C4-2B (cell line): ENCODE data around the gene DPYSL5.

Source experiments
- CTCF ChIP-seq: fragments of 450-650 bp; conservative IDR thresholded peaks from 2 replicates; pipeline ENCODE4 v1.5.1; 2017; ENCODE audit warnings: mild to moderate bottlenecking
- ZFX ChIP-seq: fragments of 450-650 bp; IDR thresholded peaks from 2 replicates; pipeline ENCODE4 v1.6.1; 2017

DNA sequence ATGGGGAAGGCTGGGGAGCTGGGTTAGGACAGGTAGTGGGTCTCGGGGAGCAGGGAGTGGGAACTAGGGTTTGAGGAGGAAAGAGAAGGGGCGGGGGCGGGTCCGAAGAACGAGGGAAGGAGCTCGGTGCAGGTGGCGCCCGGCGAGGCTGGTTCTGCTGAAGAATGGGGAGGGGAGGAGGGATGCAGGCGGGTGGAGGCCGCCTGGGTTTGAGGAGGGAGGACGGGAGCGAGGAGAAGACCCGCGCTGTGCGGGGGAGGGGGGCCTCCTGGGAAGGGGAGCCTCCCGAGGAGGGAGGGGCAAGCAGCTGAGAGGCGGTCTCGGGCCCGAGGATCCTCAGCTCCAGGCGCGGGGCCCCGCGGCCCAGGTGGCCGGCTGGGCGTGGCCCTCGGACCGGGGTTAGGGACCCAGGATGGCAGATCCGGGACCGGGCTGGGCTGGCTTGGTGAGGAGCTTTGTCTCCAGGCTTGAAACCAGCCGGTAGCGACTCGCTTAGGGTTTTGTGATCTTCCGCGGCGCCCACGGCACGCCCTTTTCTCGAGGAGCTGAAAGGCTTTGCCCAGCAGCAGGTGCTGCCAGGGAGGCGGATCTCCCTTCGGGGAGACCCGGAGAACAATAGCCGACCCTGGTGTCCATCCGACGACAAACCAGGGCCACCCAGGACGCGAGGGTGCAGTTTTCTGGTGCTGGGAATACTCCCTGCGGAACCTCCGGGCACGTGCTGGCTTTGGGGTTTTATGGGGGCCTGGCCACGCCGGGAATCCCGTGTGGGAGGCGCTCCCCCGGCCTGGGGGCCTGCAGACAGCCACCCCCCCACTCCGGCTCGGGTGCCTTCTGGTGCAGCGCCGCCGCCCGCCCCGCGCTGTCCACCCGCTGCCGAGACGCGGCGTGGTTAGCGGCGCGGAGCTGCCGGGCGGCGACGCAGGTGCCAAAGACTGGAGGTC is 1.4 kb downstream of the DPYSL5 start:
- TF ChIP-seq CTCF = no peak
- no peak for TF ChIP-seq ZFX
